Cardiac fibroblast (primary cell): ENCODE data around the gene SPON2.

ENCODE experiments used
- DNase-seq, 2 donors: peaks; one replicate each; pipeline versions ENCODE4 v3.0.0 to v3.0.0-alpha.2; 2010; ENCODE audit warnings: low read depth in 2 of 2
- H3K4me3 ChIP-seq, 2 donors: replicated peaks in 1 of 2; 1 replicate in 1 of 2; 2 replicates in 1 of 2; pipeline ENCODE4 v1.5.1; 2011; ENCODE audit warnings: low read depth in 2 of 2, low read length in 2 of 2, mild to moderate bottlenecking in 2 of 2, moderate library complexity in 1 of 2
- CTCF ChIP-seq: IDR thresholded peaks from one replicate; pipeline ENCODE4 v1.5.1; 2011; ENCODE audit warnings: low read depth, mild to moderate bottlenecking, low read length, inconsistent platforms

The SPON2 gene

GRCh38 chr4:1171311-1172227 lies 814 bp downstream of the SPON2 start:
- TF ChIP-seq CTCF: no peak
- peak overlapping the region; percentile 52 to 57 for H3K4me3 ChIP-seq
- DNase-seq: no peak

- no peak for DNase-seq
- TF ChIP-seq CTCF: no peak
- peak overlapping the region; percentile 52 to 57 for H3K4me3 ChIP-seq
Measured at GRCh38 chr4:1170976-1171310, 1.4 kb downstream of the SPON2 start.

GRCh38 chr4:1170156-1170975 lies 2.0 kb downstream of the SPON2 start:
- H3K4me3 ChIP-seq: peak overlapping the region; percentile 19 to 52
- TF ChIP-seq CTCF: no peak
- DNase-seq: no peak

GRCh38 chr4:1169691-1170096 lies 2.7 kb downstream of the SPON2 start:
- no peak overlapping the region for H3K4me3 ChIP-seq
- no peak for TF ChIP-seq CTCF

DNA sequence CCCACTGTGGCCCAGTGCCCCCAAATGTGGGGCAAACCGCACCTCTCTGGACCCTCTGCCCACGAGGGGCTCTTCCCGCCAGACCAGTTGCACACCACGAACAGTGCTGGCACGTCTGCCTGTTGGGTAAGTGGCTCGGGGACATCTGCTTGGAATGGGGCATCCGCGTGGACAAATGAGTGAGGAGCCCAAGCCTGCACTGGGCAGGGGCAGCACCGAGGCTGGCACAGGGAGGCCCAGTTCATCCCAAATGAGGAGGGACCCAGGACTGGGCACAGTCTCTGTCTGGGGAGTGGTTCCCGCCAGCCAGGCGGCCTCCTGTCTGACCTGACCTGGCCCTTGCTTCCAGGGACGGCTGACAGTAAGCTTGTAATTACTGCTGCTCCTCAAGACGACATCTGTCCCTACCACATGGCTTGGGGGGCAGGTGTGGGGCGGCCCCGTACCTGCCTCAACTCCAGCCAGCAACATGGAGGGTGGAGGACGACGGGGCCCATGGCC lies 3.2 kb downstream of the SPON2 start:
- no peak for DNase-seq
- no peak overlapping the region for H3K4me3 ChIP-seq
- no peak for TF ChIP-seq CTCF

More at GRCh38 chr4:1169691-1170096, 2.7 kb downstream of the SPON2 start:
- DNase-seq: no peak

GRCh38 chr4:1168191-1169101 lies 3.9 kb downstream of the SPON2 start:
- DNase-seq: no peak
- no peak for TF ChIP-seq CTCF
- H3K4me3 ChIP-seq: no peak overlapping the region
